Progenitor cell of endocrine pancreas (in vitro differentiated cells): Measurements from ENCODE around the gene CDK12. TPM values are rescaled to one million over a fixed set of nuclear protein-coding genes. Genes with fewer than 3 reads are reported as not detected.
A peak's percentile ranks its signal among the peaks of the same experiment; 100 is the strongest.

Experiments
- DNase-seq: peaks from one replicate; pipeline ENCODE4 v3.0.0; 2021; ENCODE audit warnings: low spot score; ENCODE audit not compliant: unreplicated experiment
- H3K27ac Mint-ChIP-seq: 2 replicates; pipeline ENCODE4 v1.8.0; 2021; ENCODE audit warnings: mild to moderate bottlenecking, moderate library complexity, mixed read lengths
- H3K27me3 Mint-ChIP-seq: 2 replicates; pipeline ENCODE4 v1.8.0; 2021; ENCODE audit warnings: mixed read lengths
- H3K36me3 Mint-ChIP-seq: 2 replicates; pipeline ENCODE4 v1.8.0; 2022; ENCODE audit warnings: mixed read lengths; ENCODE audit not compliant: insufficient read depth
- H3K4me1 Mint-ChIP-seq: 2 replicates; pipeline ENCODE4 v1.8.0; 2021; ENCODE audit warnings: low read depth, mixed read lengths
- H3K4me3 Mint-ChIP-seq: 2 replicates; pipeline ENCODE4 v1.8.0; 2021; ENCODE audit warnings: low read depth, mild to moderate bottlenecking, moderate library complexity, mixed read lengths
- H3K9me3 Mint-ChIP-seq: 2 replicates; pipeline ENCODE4 v1.8.0; 2021; ENCODE audit warnings: low read depth, mixed read lengths
- total RNA-seq: library from RNA; stranded (reverse); gene quantifications from 2 replicates; pipeline ENCODE4 v1.2.1, GENCODE V29; 2021
- TF ChIP-seq, protein P1 (sequence below): fragments of 200-600 bp; sonication (generic); IDR thresholded peaks from one replicate; pipeline ENCODE4 v1.5.0; 2021; ENCODE audit warnings: antibody characterized with exemption, mild to moderate bottlenecking; ENCODE audit not compliant: unreplicated experiment

Gene CDK12
- total RNA-seq, 1 donor from 2014 or later = 86.8 TPM

DNA sequence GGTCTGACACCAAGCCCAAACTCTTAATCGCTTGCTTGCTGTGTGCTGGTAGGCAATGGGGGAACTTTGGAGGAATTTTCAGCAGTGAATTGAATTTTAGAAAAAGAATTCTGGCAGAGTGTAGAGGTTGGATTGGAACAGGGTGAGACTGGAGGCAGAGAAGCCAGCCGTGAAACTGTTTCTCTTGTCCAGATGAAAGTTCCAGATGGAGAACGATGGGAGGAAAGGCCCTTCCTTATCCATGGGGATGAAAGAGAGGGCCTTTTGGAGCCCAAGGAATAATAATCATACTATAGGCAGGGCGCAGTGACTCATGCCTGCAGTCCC, 120.4 kb downstream of the CDK12 start:
- H3K4me3 Mint-ChIP-seq = no peak overlapping the region
- H3K4me1 Mint-ChIP-seq = peaks cover 16% of the 10 kb centered on the region
- no peaks in the 10 kb centered on the region for H3K36me3 Mint-ChIP-seq
- DNase-seq = no peak
- peak overlapping the region; percentile 13 for H3K27ac Mint-ChIP-seq
- peaks cover 17% of the 10 kb centered on the region for H3K27me3 Mint-ChIP-seq
- H3K9me3 Mint-ChIP-seq = no peaks in the 10 kb centered on the region
- TF ChIP-seq, protein P1, sequence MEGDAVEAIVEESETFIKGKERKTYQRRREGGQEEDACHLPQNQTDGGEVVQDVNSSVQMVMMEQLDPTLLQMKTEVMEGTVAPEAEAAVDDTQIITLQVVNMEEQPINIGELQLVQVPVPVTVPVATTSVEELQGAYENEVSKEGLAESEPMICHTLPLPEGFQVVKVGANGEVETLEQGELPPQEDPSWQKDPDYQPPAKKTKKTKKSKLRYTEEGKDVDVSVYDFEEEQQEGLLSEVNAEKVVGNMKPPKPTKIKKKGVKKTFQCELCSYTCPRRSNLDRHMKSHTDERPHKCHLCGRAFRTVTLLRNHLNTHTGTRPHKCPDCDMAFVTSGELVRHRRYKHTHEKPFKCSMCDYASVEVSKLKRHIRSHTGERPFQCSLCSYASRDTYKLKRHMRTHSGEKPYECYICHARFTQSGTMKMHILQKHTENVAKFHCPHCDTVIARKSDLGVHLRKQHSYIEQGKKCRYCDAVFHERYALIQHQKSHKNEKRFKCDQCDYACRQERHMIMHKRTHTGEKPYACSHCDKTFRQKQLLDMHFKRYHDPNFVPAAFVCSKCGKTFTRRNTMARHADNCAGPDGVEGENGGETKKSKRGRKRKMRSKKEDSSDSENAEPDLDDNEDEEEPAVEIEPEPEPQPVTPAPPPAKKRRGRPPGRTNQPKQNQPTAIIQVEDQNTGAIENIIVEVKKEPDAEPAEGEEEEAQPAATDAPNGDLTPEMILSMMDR = no peak

DNA sequence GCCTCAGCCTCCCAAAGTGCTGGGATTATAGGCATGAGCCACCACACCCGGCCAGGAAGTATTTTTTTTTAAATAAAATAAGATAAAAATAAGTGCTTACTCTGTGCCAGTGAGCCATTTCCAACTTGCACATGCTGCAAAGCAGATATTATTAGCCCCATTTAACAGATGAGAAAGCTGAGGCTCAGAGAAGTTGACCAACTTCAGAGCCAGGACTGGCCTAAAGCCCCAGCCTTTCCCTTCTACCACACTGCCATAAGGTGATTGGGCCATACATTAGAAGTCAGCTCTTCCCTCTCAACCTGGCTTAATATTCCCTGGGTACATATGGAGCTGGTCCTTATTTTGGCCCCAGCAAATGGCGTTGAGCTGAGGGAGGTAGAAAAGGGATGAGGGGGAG, 121.4 kb downstream of the CDK12 start:
- no peaks in the 10 kb centered on the region for H3K36me3 Mint-ChIP-seq
- peaks cover 23% of the 10 kb centered on the region for H3K27me3 Mint-ChIP-seq
- H3K4me1 Mint-ChIP-seq = peaks cover 16% of the 10 kb centered on the region
- TF ChIP-seq, protein P1 = no peak
- no peak overlapping the region for H3K4me3 Mint-ChIP-seq
- no peak for DNase-seq
- H3K27ac Mint-ChIP-seq = no peak overlapping the region
- no peaks in the 10 kb centered on the region for H3K9me3 Mint-ChIP-seq

Other genes starting within 250 kb of the CDK12 start
- not detected in 2 replicates for gene STAC2, start 235.5 kb upstream of the CDK12 start, total RNA-seq
- 21.7 and 26.8 TPM in 2 replicates for gene FBXL20, start 59.9 kb upstream of the CDK12 start, total RNA-seq
- gene MED1, start 10.2 kb upstream of the CDK12 start, total RNA-seq = 41.6 and 44.4 TPM in 2 replicates
- not detected in 2 replicates for gene NEUROD2, start 146.4 kb downstream of the CDK12 start, total RNA-seq
- gene PPP1R1B, start 165.5 kb downstream of the CDK12 start, total RNA-seq = 0.89 TPM in 1 of 2 replicates, not detected in the other
- gene STARD3, start 175.7 kb downstream of the CDK12 start, total RNA-seq = 57.0 and 62.5 TPM in 2 replicates
- gene TCAP, start 203.9 kb downstream of the CDK12 start, total RNA-seq = 1.8 and 2.7 TPM in 2 replicates
- 2.5 and 3.1 TPM in 2 replicates for gene PNMT, start 207.0 kb downstream of the CDK12 start, total RNA-seq
- 38.7 and 40.1 TPM in 2 replicates for gene PGAP3, start 226.6 kb downstream of the CDK12 start, total RNA-seq
- 136 and 152 TPM in 2 replicates for gene ERBB2, start 238.6 kb downstream of the CDK12 start, total RNA-seq